ENCODE results near the gene FAM53B. TPM values are rescaled to one million over a fixed set of nuclear protein-coding genes. Genes with fewer than 3 reads are reported as not detected.

Gene FAM53B
- total and polyA plus RNA-seq, 4 donors = 14.6 to 45.4 (median 18.2) TPM

- H3K36me3 ChIP-seq (ENCODE audit: control insufficient read depth in 4 of 4, insufficient read depth in 4 of 4, low read length in 4 of 4) = no peaks in the 10 kb centered on the region
- no peaks in the 10 kb centered on the region for H3K27me3 ChIP-seq (ENCODE audit: control insufficient read depth in 3 of 3, insufficient read depth in 3 of 3, low read length in 2 of 3)
- no peaks in the 10 kb centered on the region for H3K9me3 ChIP-seq (ENCODE audit: control insufficient read depth in 4 of 4, insufficient read depth in 3 of 4, low read length in 3 of 4)
- 59% methylated on average over 14 of the region's 14 CpGs for WGBS, 2 donors
- ATAC-seq (ENCODE audit: insufficient read depth, low FRiP score) = peak; percentile 42
- peak; percentile 73 to 90 (median 83) for DNase-seq
- H3K4me1 ChIP-seq (ENCODE audit: control insufficient read depth in 5 of 5, insufficient read depth in 5 of 5, low read length in 5 of 5) = peaks cover 32 to 58% (median 38%) of the 10 kb centered on the region in 5 donors
- H3K27ac ChIP-seq (ENCODE audit: low read depth in 1 of 2, low read length in 1 of 2) = peak overlapping the region; percentile 63 to 88
- H3K9ac ChIP-seq (ENCODE audit: insufficient read depth in 1 of 2, low read length in 2 of 2) = no peak overlapping the region
- no peak overlapping the region for H3K4me3 ChIP-seq
- TF ChIP-seq CTCF (IDR thresholded peaks at IDR 0.05; ENCODE audit: control extremely low read depth, extremely low read depth) = no peak
Observed at GRCh38 chr10:124728071-124728829, 15.9 kb downstream of the FAM53B start.

GRCh38 chr10:124727361-124727960 is 16.7 kb downstream of the FAM53B start:
- no peak for TF ChIP-seq CTCF (IDR thresholded peaks at IDR 0.05; ENCODE audit: control extremely low read depth, extremely low read depth)

DNA sequence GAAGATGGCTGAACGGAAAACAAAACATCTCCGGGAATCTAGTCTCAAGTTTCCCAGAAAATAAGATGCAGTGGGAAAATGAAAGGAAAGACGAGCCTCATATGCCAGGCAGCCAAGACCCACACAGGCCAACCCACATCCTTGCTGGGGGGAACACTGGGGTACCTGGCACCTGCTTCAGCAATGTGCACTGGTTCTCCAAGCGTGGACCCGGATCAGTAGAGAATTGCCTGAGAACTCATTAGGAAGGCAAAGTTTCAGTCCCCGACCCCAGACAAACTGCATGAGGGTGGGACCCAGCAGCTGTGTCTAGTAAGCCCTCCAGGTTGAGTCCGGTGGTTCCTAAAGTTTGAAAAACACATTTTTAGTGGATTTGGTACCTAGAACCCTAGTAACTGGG is 18.4 kb downstream of the FAM53B start:
- no peak for DNase-seq
- no peak for ATAC-seq (ENCODE audit: insufficient read depth, low FRiP score)
- WGBS, 2 donors = 89 to 91% methylated on average over 7 of the region's 7 CpGs

More at GRCh38 chr10:124727361-124727960, 16.7 kb downstream of the FAM53B start:
- Histone ChIP-seq H3K27me3 (ENCODE audit: control insufficient read depth in 3 of 3, insufficient read depth in 3 of 3, low read length in 2 of 3) (no peaks in the 10 kb centered on the region), H3K9me3 (ENCODE audit: control insufficient read depth in 4 of 4, insufficient read depth in 3 of 4, low read length in 3 of 4) (no peaks in the 10 kb centered on the region), H3K9ac (ENCODE audit: insufficient read depth in 1 of 2, low read length in 2 of 2) (no peak overlapping the region), H3K4me1 (ENCODE audit: control insufficient read depth in 5 of 5, insufficient read depth in 5 of 5, low read length in 5 of 5) (peaks cover 30 to 60% (median 38%) of the 10 kb centered on the region in 5 donors), H3K36me3 (ENCODE audit: control insufficient read depth in 4 of 4, insufficient read depth in 4 of 4, low read length in 4 of 4) (no peaks in the 10 kb centered on the region), H3K27ac (ENCODE audit: low read depth in 1 of 2, low read length in 1 of 2) (peak overlapping the region; percentile 37 to 87), H3K4me3 (no peak overlapping the region)
- ATAC-seq (ENCODE audit: insufficient read depth, low FRiP score) = no peak
- no peak for DNase-seq
- 66 to 86% methylated on average over 6 of the region's 6 CpGs for WGBS, 2 donors

More for the DNA sequence above, 18.4 kb downstream of the FAM53B start:
- Histone ChIP-seq H3K9ac (ENCODE audit: insufficient read depth in 1 of 2, low read length in 2 of 2) (no peak overlapping the region), H3K27ac (ENCODE audit: low read depth in 1 of 2, low read length in 1 of 2) (no peak overlapping the region), H3K4me3 (no peak overlapping the region), H3K9me3 (ENCODE audit: control insufficient read depth in 4 of 4, insufficient read depth in 3 of 4, low read length in 3 of 4) (no peaks in the 10 kb centered on the region), H3K4me1 (ENCODE audit: control insufficient read depth in 5 of 5, insufficient read depth in 5 of 5, low read length in 5 of 5) (peaks cover 33 to 68% (median 48%) of the 10 kb centered on the region in 5 donors), H3K36me3 (ENCODE audit: control insufficient read depth in 4 of 4, insufficient read depth in 4 of 4, low read length in 4 of 4) (no peaks in the 10 kb centered on the region), H3K27me3 (ENCODE audit: control insufficient read depth in 3 of 3, insufficient read depth in 3 of 3, low read length in 2 of 3) (no peaks in the 10 kb centered on the region)
- no peak for TF ChIP-seq CTCF (IDR thresholded peaks at IDR 0.05; ENCODE audit: control extremely low read depth, extremely low read depth)
